BJ (cell line): ENCODE data around the gene ARHGAP5. TPM values are rescaled to one million over a fixed set of nuclear protein-coding genes. Genes with fewer than 3 reads are reported as not detected.

Experiments
- CTCF ChIA-PET: fragments of 350-600 bp; formaldehyde crosslinking; extraction: SDS; loops from one replicate; lab custom pipeline; 2021; ENCODE audit warnings: antibody characterized with exemption, inconsistent platforms; lab: Yijun Ruan, JAX
- POLR2A ChIA-PET: fragments of 300-600 bp; sonication (Branson Sonifier 250); formaldehyde crosslinking; extraction: SDS; loops from one replicate; lab custom pipeline; 2021; ENCODE audit warnings: antibody characterized with exemption; lab: Charles Lee
- DNase-seq: peaks from one replicate; pipeline ENCODE4 v3.0.0-alpha.2; 2011; ENCODE audit warnings: low read depth
- H3K27me3 ChIP-seq: 2 replicates; pipeline ENCODE4 v1.6.0; 2011; ENCODE audit warnings: low read length; ENCODE audit not compliant: control insufficient read depth, insufficient read depth
- H3K36me3 ChIP-seq: 2 replicates; pipeline ENCODE4 v1.5.1; 2011; ENCODE audit warnings: low read length; ENCODE audit not compliant: control insufficient read depth, insufficient read depth
- H3K4me3 ChIP-seq: 2 replicates; pipeline ENCODE4 v1.5.1; 2011; ENCODE audit warnings: low read depth, mild to moderate bottlenecking, control low read depth, low read length
- polyA plus RNA-seq: library from polyadenylated mRNA; depleted of rRNA; stranded (reverse); fragments of >200 nt; gene quantifications from 2 replicates; pipeline ENCODE4 v1.2.3, GENCODE V29; 2011
- TF ChIP-seq, protein P1 (sequence below): IDR thresholded peaks from 2 replicates; pipeline ENCODE4 v1.5.1; 2011; ENCODE audit warnings: low read depth, mild to moderate bottlenecking, control low read depth, inconsistent platforms, low read length, moderate library complexity; ENCODE audit not compliant: insufficient read depth

The ARHGAP5 gene
- polyA plus RNA-seq, 1 experiment, result 17.4 TPM

DNA sequence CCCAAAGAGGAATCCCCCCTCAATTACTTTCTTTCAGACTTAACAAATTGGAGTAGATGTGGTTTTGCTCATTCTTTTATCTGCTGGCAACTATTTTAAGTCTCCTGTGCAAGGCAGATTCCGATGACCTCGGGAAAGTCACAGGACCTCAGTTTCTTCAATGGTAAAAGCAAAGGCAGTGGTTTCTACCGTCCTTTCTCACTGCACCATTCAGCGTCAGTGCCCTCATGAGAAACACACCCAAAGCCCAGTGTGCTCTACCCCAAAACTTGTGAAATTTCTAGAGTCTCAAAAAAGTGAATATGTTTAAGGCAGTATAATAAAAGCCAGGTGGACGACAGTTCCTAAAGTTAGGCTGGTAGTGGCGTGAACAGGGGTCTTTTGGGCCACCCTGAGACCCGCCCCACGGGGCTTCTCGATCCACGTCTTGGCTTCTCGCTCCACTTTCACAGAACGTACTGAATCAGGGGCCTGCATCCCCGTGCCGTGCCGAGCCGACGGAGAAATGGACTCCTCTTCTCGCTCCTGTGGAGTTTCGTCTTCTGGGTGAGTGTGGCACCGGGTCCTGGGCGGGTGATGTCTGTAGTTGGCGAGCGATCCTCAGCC is 1.3 kb upstream of the ARHGAP5 start:
- H3K4me3 ChIP-seq, result peak overlapping the region; percentile 53
- POLR2A ChIA-PET, result interaction anchor here (0.6 to 1.3 kb wide), 6 partner anchors 135 to 1362 kb away, joined by 3 to 22 read pairs (median 4); no protein-coding TSS in a partner anchor
- H3K36me3 ChIP-seq, result no peaks in the 10 kb centered on the region
- CTCF ChIA-PET, result interaction anchor here (0.6 to 8.5 kb wide), 7 partner anchors 143 to 907 kb away, joined by 3 to 83 read pairs (median 4); no protein-coding TSS in a partner anchor
- DNase-seq, result no peak
- TF ChIP-seq, protein P1, sequence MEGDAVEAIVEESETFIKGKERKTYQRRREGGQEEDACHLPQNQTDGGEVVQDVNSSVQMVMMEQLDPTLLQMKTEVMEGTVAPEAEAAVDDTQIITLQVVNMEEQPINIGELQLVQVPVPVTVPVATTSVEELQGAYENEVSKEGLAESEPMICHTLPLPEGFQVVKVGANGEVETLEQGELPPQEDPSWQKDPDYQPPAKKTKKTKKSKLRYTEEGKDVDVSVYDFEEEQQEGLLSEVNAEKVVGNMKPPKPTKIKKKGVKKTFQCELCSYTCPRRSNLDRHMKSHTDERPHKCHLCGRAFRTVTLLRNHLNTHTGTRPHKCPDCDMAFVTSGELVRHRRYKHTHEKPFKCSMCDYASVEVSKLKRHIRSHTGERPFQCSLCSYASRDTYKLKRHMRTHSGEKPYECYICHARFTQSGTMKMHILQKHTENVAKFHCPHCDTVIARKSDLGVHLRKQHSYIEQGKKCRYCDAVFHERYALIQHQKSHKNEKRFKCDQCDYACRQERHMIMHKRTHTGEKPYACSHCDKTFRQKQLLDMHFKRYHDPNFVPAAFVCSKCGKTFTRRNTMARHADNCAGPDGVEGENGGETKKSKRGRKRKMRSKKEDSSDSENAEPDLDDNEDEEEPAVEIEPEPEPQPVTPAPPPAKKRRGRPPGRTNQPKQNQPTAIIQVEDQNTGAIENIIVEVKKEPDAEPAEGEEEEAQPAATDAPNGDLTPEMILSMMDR, result no peak
- H3K27me3 ChIP-seq, result no peaks in the 10 kb centered on the region

GRCh38 chr14:32076278-32077080 is 625 bp upstream of the ARHGAP5 start:
- H3K36me3 ChIP-seq, result no peaks in the 10 kb centered on the region
- no peaks in the 10 kb centered on the region for H3K27me3 ChIP-seq
- TF ChIP-seq, protein P1, result no peak
- CTCF ChIA-PET, result interaction anchor here (0.5 to 2.3 kb wide), 10 partner anchors 80 to 348 kb away, joined by 3 to 7 read pairs (median 4); no protein-coding TSS in a partner anchor
- POLR2A ChIA-PET, result interaction anchor here (0.6 to 1.3 kb wide), 7 partner anchors 142 to 1363 kb away, joined by 3 to 22 read pairs (median 4); no protein-coding TSS in a partner anchor
- H3K4me3 ChIP-seq, result peak overlapping the region; percentile 99
- peak; percentile 74 for DNase-seq

DNA sequence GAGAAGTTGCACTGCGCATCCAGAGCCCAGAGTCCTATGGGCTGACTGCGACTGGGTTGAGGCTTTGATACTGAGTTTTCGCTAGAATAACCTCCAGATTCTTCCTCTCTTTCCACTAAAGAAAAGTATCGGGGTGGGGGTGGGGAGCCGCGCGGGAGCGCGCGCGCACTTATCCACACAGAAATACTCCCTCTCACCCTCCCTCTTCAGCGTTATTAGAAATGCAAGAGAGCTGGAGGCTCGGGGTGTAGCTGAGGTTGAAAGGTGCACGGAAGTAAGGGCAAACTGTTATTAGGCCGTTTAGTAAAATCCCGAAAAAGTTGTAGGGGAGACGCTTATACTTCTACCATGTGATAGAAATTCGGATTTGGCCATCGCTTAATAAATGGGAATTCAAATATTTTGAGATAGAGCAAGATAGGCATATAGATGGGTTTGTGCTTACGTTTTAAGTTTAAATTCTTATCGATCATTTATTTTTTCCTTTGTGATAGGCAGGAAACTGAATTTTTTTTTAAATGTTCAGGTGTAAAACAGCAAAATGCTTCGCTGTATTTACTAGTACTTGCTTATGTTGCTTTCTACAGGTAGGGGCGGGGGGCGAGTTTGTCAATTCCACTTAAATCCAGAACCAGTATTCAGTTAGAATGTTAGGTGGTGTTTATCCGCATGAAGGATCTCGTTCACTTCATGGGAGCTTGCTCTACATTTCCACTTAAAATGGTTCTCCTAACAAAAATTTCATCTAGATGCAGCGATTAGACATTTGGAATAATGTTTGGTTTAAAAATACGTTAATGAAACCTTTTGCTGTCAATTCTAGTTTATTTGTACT is 1.1 kb downstream of the ARHGAP5 start:
- ChIA-PET POLR2A (interaction anchor here (0.6 to 0.7 kb wide), 2 partner anchors 652 to 658 kb away, joined by 3 read pairs; partner anchors contain the start of gene HEATR5A), CTCF (interaction anchor here (1.3 to 2.3 kb wide), 4 partner anchors 166 to 482 kb away, joined by 4 to 6 read pairs (median 4); no protein-coding TSS in a partner anchor)
- Histone ChIP-seq H3K36me3 (no peaks in the 10 kb centered on the region; the same call in 1 of the 2 replicates), H3K27me3 (no peaks in the 10 kb centered on the region), H3K4me3 (peak overlapping the region; percentile 99)
- DNase-seq, result no peak
- TF ChIP-seq, protein P1, result no peak

DNA sequence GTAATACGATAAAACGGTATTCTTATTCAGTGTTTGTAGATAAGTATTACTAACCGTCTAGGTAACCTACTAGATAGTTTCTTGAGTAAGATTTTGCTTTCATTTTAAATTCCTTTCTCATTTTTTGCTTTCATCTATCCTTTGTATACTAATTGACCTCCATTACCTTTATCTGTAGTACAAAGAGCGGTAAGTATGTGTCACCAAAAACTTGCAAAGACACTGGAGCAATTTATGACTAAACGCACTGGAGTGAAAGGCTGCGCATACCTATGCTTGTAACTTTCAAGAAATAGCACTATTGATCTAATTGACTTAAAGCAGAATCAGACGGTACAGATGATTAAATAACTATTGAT is 1.7 kb downstream of the ARHGAP5 start:
- POLR2A ChIA-PET, result interaction anchor here (0.7 kb wide), 1 partner anchor 658 kb away, joined by 3 read pairs; the partner anchor contains the start of gene HEATR5A
- TF ChIP-seq, protein P1, result no peak
- no peaks in the 10 kb centered on the region for H3K27me3 ChIP-seq
- H3K36me3 ChIP-seq, result no peaks in the 10 kb centered on the region; the same call in 1 of the 2 replicates
- H3K4me3 ChIP-seq, result peak overlapping the region; percentile 99
- DNase-seq, result no peak
- CTCF ChIA-PET, result interaction anchor here (1.3 to 1.4 kb wide), 2 partner anchors 174 to 481 kb away, joined by 4 to 6 read pairs; no protein-coding TSS in a partner anchor
